PC-3 (cell line): Measurements from ENCODE around the gene CENPH.

ENCODE experiments used
- EZH2 ChIP-seq: fragments of 300-600 bp; sonication (generic); IDR thresholded peaks from one replicate; pipeline ENCODE4 v1.6.1; 2017; ENCODE audit warnings: antibody characterized with exemption, mild to moderate bottlenecking, low read length; ENCODE audit not compliant: unreplicated experiment
- EZH2phosphoT487 ChIP-seq: fragments of 300-600 bp; sonication (generic); IDR thresholded peaks from 2 replicates; pipeline ENCODE4 v1.6.1; 2018; ENCODE audit warnings: mild to moderate bottlenecking, antibody characterized with exemption, low read length, borderline replicate concordance
- TF ChIP-seq, protein P1 (sequence below): fragments of 300-600 bp; sonication (generic); conservative IDR thresholded peaks from 2 replicates; pipeline ENCODE4 v1.5.1; 2017; ENCODE audit warnings: antibody characterized with exemption, low read depth, mild to moderate bottlenecking, low read length

DNA sequence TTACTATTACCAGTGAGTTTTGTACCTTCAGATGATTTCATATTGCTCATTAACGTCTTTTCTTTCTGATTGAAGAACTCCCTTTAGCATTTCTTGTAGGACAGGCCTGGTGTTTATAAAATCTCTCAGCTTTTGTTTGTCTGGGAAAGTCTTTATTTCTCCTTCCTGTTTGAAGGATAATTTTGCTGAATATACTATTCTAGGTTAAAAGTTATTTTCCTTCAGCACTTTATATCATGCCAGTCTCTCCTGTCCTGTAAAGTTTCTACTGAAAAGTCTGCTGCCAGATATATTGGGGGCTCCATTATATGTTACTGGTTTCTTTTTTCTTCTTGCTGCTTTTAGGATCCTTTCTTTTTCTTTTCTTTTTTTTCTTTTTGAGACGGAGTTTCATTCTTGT lies 58.6 kb downstream of the CENPH start:
- TF ChIP-seq, protein P1, sequence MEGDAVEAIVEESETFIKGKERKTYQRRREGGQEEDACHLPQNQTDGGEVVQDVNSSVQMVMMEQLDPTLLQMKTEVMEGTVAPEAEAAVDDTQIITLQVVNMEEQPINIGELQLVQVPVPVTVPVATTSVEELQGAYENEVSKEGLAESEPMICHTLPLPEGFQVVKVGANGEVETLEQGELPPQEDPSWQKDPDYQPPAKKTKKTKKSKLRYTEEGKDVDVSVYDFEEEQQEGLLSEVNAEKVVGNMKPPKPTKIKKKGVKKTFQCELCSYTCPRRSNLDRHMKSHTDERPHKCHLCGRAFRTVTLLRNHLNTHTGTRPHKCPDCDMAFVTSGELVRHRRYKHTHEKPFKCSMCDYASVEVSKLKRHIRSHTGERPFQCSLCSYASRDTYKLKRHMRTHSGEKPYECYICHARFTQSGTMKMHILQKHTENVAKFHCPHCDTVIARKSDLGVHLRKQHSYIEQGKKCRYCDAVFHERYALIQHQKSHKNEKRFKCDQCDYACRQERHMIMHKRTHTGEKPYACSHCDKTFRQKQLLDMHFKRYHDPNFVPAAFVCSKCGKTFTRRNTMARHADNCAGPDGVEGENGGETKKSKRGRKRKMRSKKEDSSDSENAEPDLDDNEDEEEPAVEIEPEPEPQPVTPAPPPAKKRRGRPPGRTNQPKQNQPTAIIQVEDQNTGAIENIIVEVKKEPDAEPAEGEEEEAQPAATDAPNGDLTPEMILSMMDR, result no peak
- TF ChIP-seq EZH2 (no peak), EZH2phosphoT487 (no peak)
